NOMO-1 (cell line): ENCODE data around the gene MAP3K5.

Experiments
- DNase-seq, 2 experiments: peaks; one replicate each; lab custom pipeline; 2025; ENCODE audit not compliant: unreplicated experiment in 2 of 2; lab: John Stamatoyannopoulos, UW

Gene MAP3K5

DNA sequence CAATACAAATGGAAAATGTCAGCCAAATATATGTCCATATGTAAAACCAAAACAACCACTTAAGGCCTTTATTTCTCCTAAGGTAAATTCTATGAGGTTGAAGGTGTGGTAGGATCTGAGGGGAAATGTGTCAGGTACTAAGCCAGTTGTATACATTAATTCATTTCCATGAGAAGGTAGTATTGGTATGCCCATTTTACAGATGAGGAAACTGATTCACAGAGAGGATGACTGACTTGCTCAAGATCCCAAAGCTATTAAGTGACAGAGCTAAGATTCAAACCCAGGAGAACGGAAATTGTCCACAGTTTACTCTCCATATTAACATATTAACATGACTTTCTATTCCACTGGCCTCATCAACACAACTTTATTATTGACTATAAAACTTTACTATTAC, 177.9 kb downstream of the MAP3K5 start:
- DNase-seq = no peak

GRCh38 chr6:136613477-136613876, 178.8 kb downstream of the MAP3K5 start:
- no peak for DNase-seq

GRCh38 chr6:136612666-136613389, 179.4 kb downstream of the MAP3K5 start:
- no peak for DNase-seq

DNA sequence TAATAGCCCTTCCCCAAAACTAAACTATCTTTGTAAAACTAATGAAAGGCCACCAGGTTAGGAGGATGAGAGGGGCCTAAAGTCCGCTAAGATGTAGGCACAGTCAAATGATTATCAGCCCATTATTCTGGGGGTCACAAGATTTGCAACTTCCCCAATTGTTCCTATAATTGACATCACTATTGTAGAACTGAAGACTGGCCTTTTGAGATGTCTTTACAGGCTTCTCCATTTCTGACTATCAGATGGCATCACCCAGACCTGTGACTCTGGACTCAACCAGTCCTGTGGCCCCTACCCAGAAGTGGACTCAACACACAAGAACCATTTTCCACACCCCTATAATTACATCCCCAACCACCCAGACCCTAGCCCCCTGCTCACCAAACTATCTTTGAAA, 180.5 kb downstream of the MAP3K5 start:
- no peak for DNase-seq

DNA sequence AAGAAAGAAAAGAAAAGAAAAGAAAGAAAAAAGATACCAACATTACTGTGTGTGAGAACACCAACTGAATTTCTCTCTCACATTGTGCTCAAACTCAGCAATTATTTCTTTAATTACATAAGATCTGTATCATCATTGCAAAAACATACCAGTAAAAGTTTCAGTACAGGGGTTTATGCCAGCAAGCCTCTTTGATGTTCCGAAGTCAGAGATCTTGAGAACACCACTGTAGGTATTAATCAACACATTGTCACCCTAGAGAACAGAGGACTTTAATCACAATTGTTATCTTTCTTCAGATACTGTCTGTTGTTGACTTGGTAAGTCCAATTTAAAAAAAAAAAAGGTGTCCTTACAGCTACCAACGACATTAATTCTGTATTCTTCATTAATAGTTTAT, 181.1 kb downstream of the MAP3K5 start:
- no peak for DNase-seq

GRCh38 chr6:136609873-136610706, 182.2 kb downstream of the MAP3K5 start:
- DNase-seq = peak; percentile 88 to 93

- no peak for DNase-seq
Observed at GRCh38 chr6:136608991-136609390, 183.3 kb downstream of the MAP3K5 start.

- DNase-seq = peak; percentile 15 to 39
Observed at GRCh38 chr6:136607932-136608772, 184.1 kb downstream of the MAP3K5 start.

- DNase-seq = no peak
Observed at GRCh38 chr6:136607204-136607931, 184.9 kb downstream of the MAP3K5 start.

GRCh38 chr6:136604928-136605510, 187.3 kb downstream of the MAP3K5 start:
- no peak for DNase-seq

DNA sequence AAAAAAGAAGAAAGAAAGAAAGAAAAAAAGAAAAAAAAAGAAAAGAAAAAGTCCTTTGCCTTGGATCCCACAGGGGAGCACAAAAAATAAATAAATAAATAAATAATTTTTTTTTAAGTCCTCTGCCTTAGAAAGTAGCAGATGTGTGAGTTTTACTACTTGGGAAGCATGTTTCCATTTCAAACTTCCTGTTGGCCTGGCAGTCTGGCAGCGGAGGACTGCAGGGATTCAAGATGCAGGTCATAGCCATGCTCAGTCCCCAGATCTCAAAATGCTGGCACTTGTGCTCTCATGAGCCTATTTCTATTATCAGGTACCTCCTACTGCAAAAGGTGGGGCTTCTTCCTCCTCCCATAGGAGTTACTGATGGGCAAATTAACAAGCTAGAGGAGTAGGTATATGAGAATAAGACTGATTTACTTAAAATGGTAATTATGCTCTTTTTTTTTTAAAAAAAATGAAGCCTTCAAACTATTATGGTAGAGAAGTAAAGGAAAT, 187.9 kb downstream of the MAP3K5 start:
- no peak for DNase-seq

GRCh38 chr6:136600818-136601217, 191.5 kb downstream of the MAP3K5 start:
- DNase-seq = no peak

GRCh38 chr6:136599329-136600011, 192.8 kb downstream of the MAP3K5 start:
- DNase-seq = no peak

- DNase-seq = no peak
Observed at GRCh38 chr6:136598048-136598447, 194.2 kb downstream of the MAP3K5 start.

- DNase-seq = no peak
Observed at GRCh38 chr6:136594671-136595070, 197.6 kb downstream of the MAP3K5 start.

DNA sequence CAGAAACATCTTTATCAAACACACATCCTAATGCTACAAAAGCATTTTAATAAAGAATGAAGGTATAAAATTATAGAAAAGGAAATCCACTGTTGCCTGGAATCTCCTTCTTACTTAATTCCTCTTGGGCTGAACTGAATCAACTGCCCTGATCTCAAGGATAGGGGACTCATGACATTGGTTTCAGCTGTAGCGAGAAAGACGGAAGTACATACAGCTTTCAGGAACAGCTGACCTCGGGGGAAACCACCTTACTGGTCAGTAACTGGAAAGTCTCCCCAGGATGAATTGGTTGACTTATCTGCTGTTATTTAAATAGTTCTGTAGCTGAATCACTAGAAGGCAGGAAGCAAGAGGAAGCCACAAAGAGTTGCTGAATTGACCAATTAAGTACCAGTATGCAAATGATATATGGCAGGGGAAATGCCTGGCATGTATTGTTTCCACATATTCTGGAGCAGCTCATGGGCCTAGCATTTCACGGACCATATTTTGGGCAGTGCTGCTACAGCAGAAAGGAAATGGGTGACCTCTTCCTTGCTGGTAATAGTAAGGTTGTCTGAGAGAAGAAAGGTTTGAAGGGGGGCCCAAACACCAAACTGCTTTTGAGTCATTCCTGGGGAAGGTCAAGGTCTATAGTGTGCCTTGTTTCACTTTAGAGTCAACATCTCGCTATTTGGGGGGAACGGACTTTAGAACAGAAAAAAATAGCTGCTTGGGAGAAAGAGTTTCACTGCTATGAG, 198.4 kb downstream of the MAP3K5 start:
- peak; percentile 71 to 99 for DNase-seq

- no peak for DNase-seq
Observed at GRCh38 chr6:136592930-136593673, 199.2 kb downstream of the MAP3K5 start.

GRCh38 chr6:136591617-136592016, 200.7 kb downstream of the MAP3K5 start:
- DNase-seq = no peak
